Suppressor macrophage (primary cell): ENCODE results near the gene PCBP3.
"Not testable (repeated sequence)": the region's sequence is repeated elsewhere in the genome, so short reads cannot be mapped to it uniquely, and the experiment has no call there.

Experiments used
- DNase-seq, 4 experiments: peaks; one replicate each; pipeline ENCODE4 v3.0.0-alpha.2; 2020 to 2022

The PCBP3 gene

GRCh38 chr21:45636459-45636858 lies 7.1 kb upstream of the PCBP3 start:
- DNase-seq: no peak

GRCh38 chr21:45636951-45637646 lies 6.4 kb upstream of the PCBP3 start:
- DNase-seq: no peak

- no peak for DNase-seq
These were observed 5.6 kb upstream of the PCBP3 start for GRCh38 chr21:45637883-45638282.

- no peak for DNase-seq
These were observed 4.8 kb upstream of the PCBP3 start for GRCh38 chr21:45638707-45639106.

- DNase-seq: no peak
These were observed 4.1 kb upstream of the PCBP3 start for GRCh38 chr21:45639206-45640000.

GRCh38 chr21:45640001-45640887 lies 3.3 kb upstream of the PCBP3 start:
- DNase-seq: peak in 3 of 4 experiments; percentile 25 to 43 (median 28)

- DNase-seq: no peak
These were observed 2.5 kb upstream of the PCBP3 start for GRCh38 chr21:45640888-45641479.

- DNase-seq: no peak
These were observed 2.0 kb upstream of the PCBP3 start for GRCh38 chr21:45641480-45642035.

GRCh38 chr21:45642122-45642813 lies 1.3 kb upstream of the PCBP3 start:
- peak in 1 of 4 experiments; percentile 42 for DNase-seq

- DNase-seq: peak; percentile 20 to 66 (median 35)
These were observed 749 bp downstream of the PCBP3 start for GRCh38 chr21:45644041-45644906.

GRCh38 chr21:45651921-45652320 lies 8.4 kb downstream of the PCBP3 start:
- no peak for DNase-seq

GRCh38 chr21:45655124-45655523 lies 11.6 kb downstream of the PCBP3 start:
- DNase-seq: no peak

GRCh38 chr21:45656114-45656513 lies 12.6 kb downstream of the PCBP3 start:
- not testable (repeated sequence) for DNase-seq

GRCh38 chr21:45661913-45662622 lies 18.5 kb downstream of the PCBP3 start:
- DNase-seq: not testable (repeated sequence)

GRCh38 chr21:45662623-45663245 lies 19.2 kb downstream of the PCBP3 start:
- DNase-seq: not testable (repeated sequence)

GRCh38 chr21:45669382-45669781 lies 25.9 kb downstream of the PCBP3 start:
- DNase-seq: no peak

GRCh38 chr21:45670731-45671130 lies 27.2 kb downstream of the PCBP3 start:
- no peak for DNase-seq

GRCh38 chr21:45678790-45679189 lies 35.3 kb downstream of the PCBP3 start:
- not testable (repeated sequence) for DNase-seq

- no peak for DNase-seq
These were observed 36.7 kb downstream of the PCBP3 start for GRCh38 chr21:45680215-45680614.
